Subcutaneous adipose tissue (tissue), 4 donors: Measurements from ENCODE around the gene KCTD1. TPM values are rescaled to one million over a fixed set of nuclear protein-coding genes. Genes with fewer than 3 reads are reported as not detected.

Source experiments
- CTCF ChIP-seq: fragments of 450-650 bp; IDR thresholded peaks from one replicate; pipeline ENCODE4 v1.5.1; 2016; ENCODE audit warnings: low read depth, mild to moderate bottlenecking, control low read depth, antibody characterized with exemption, moderate library complexity
- total RNA-seq, 4 donors: library from RNA; depleted of rRNA; stranded (reverse); fragments of >200 nt; gene quantifications; one replicate each; pipeline ENCODE4 v1.1.0, GENCODE V29; 2016

KCTD1 gene
- total RNA-seq, 4 donors from 2014 or later: 5.9 to 15.8 (median 8.5) TPM

GRCh38 chr18:26547646-26548414, 523 bp downstream of the KCTD1 start:
- TF ChIP-seq CTCF: no peak

GRCh38 chr18:26546875-26547645, 1.3 kb downstream of the KCTD1 start:
- no peak for TF ChIP-seq CTCF

GRCh38 chr18:26546170-26546874, 2.0 kb downstream of the KCTD1 start:
- TF ChIP-seq CTCF: no peak

GRCh38 chr18:26545335-26546123, 2.8 kb downstream of the KCTD1 start:
- no peak for TF ChIP-seq CTCF

- no peak for TF ChIP-seq CTCF
These were observed 3.9 kb downstream of the KCTD1 start for GRCh38 chr18:26544451-26544850.

GRCh38 chr18:26543373-26543772, 5.0 kb downstream of the KCTD1 start:
- TF ChIP-seq CTCF: no peak
